ENCODE measurements around the gene IGSF9B. TPM values are rescaled to one million over a fixed set of nuclear protein-coding genes. Genes with fewer than 3 reads are reported as not detected.

The IGSF9B gene
- total RNA-seq, 1 experiment from 2014 or later: 2.2 TPM

- in situ Hi-C loops (cut with HindIII; ENCODE audit: low pct_unique_long_range_greater_than_20kb, low sequenced_read_pairs): no loop called here
- Histone ChIP-seq H3K27me3 (ENCODE audit: control insufficient read depth, insufficient read depth, low read length) (peaks cover 4% of the 10 kb centered on the region; the same call in 1 of the 2 replicates), H3K9me3 (ENCODE audit: control insufficient read depth, insufficient read depth, low read depth, low read length) (no peaks in the 10 kb centered on the region), H3K27ac (ENCODE audit: low read length) (no peak overlapping the region), H3K4me3 (ENCODE audit: low read depth in 2 of 2, low read length in 2 of 2) (no peak overlapping the region), H3K4me1 (ENCODE audit: control insufficient read depth, insufficient read depth, low read length) (no peaks in the 10 kb centered on the region), H3K36me3 (ENCODE audit: control insufficient read depth, insufficient read depth, low read length) (no peaks in the 10 kb centered on the region)
- no peak for DNase-seq (ENCODE audit: low read depth, low spot score)
- no peak for ATAC-seq
- intact Hi-C loops (cut with micrococcal nuclease; ENCODE audit: unreplicated experiment): no loop called here
- ChIA-PET POLR2A (no interaction called here), CTCF (no interaction called here)
- TF ChIP-seq POLR2AphosphoS5 (IDR thresholded peaks at IDR 0.05; ENCODE audit: low read depth, low read length) (no peak), SIN3A (IDR thresholded peaks at IDR 0.05; ENCODE audit: borderline replicate concordance, insufficient read depth, low read depth, low read length) (no peak), REST (IDR thresholded peaks at IDR 0.05; ENCODE audit: insufficient read depth in 1 of 2, low read depth in 2 of 2, low read length in 1 of 2) (no peak), TCF7L2 (IDR thresholded peaks at IDR 0.05; ENCODE audit: low read depth, low read length) (no peak), CTCF (IDR thresholded peaks at IDR 0.05) (no peak)
- no TSS peak for BruUV-seq (replicated peaks)
Measured at GRCh38 chr11:133993107-133993506, 36.3 kb upstream of the IGSF9B start.

GRCh38 chr11:133992121-133992520 is 35.4 kb upstream of the IGSF9B start:
- Histone ChIP-seq H3K27ac (ENCODE audit: low read length) (no peak overlapping the region), H3K27me3 (ENCODE audit: control insufficient read depth, insufficient read depth, low read length) (peaks cover 4% of the 10 kb centered on the region; the same call in 1 of the 2 replicates), H3K4me3 (ENCODE audit: low read depth in 2 of 2, low read length in 2 of 2) (no peak overlapping the region), H3K4me1 (ENCODE audit: control insufficient read depth, insufficient read depth, low read length) (no peaks in the 10 kb centered on the region), H3K9me3 (ENCODE audit: control insufficient read depth, insufficient read depth, low read depth, low read length) (no peaks in the 10 kb centered on the region), H3K36me3 (ENCODE audit: control insufficient read depth, insufficient read depth, low read length) (no peaks in the 10 kb centered on the region)
- no TSS peak for BruUV-seq (replicated peaks)
- ChIA-PET CTCF (no interaction called here), POLR2A (no interaction called here)
- in situ Hi-C loops (cut with HindIII; ENCODE audit: low pct_unique_long_range_greater_than_20kb, low sequenced_read_pairs) (no loop called here), intact Hi-C loops (cut with micrococcal nuclease; ENCODE audit: unreplicated experiment) (no loop called here)
- DNase-seq (ENCODE audit: low read depth, low spot score) (no peak), ATAC-seq (no peak)
- TF ChIP-seq CTCF (IDR thresholded peaks at IDR 0.05) (no peak), POLR2AphosphoS5 (IDR thresholded peaks at IDR 0.05; ENCODE audit: low read depth, low read length) (no peak), REST (IDR thresholded peaks at IDR 0.05; ENCODE audit: insufficient read depth in 1 of 2, low read depth in 2 of 2, low read length in 1 of 2) (no peak), TCF7L2 (IDR thresholded peaks at IDR 0.05; ENCODE audit: low read depth, low read length) (no peak), SIN3A (IDR thresholded peaks at IDR 0.05; ENCODE audit: borderline replicate concordance, insufficient read depth, low read depth, low read length) (no peak)

All from Panc1 (cell line).